Sigmoid colon (tissue), 7 donors: ENCODE results near the gene CLK4. TPM values are rescaled to one million over a fixed set of nuclear protein-coding genes. Genes with fewer than 3 reads are reported as not detected.

Experiments
- DNase-seq: peaks from one replicate; pipeline ENCODE4 v3.0.0-alpha.2; 2019
- H3K27ac ChIP-seq, 4 donors: fragments of 200-600 bp; sonication (generic); one replicate each; pipeline ENCODE4 v1.5.1; 2016 to 2019; ENCODE audit warnings: mild to moderate bottlenecking in 1 of 4
- H3K27me3 ChIP-seq, 3 donors: fragments of 200-600 bp; sonication (generic); one replicate each; pipeline ENCODE4 v1.5.1; 2019; ENCODE audit warnings: mild to moderate bottlenecking in 1 of 3
- H3K36me3 ChIP-seq, 4 donors: fragments of 200-600 bp; sonication (generic); one replicate each; pipeline ENCODE4 v1.5.1; 2016 to 2019
- H3K4me1 ChIP-seq, 4 donors: fragments of 200-600 bp; sonication (generic); one replicate each; pipeline ENCODE4 v1.5.1; 2017 to 2019
- H3K4me3 ChIP-seq, 4 donors: fragments of 200-600 bp; sonication (generic); one replicate each; pipeline ENCODE4 v1.5.1; 2017 to 2019; ENCODE audit warnings: mild to moderate bottlenecking in 2 of 4, moderate library complexity in 1 of 4
- H3K9me3 ChIP-seq, 4 donors: fragments of 200-600 bp in 3 of 4; sonication (generic) in 3 of 4; one replicate each; pipeline versions ENCODE4 v1.5.1 to v1.6.1; 2013 to 2019
- CTCF ChIP-seq, 4 experiments: fragments of 450-650 bp in 3 of 4; fragments of 200-600 bp in 1 of 4; IDR thresholded peaks; one replicate each; pipeline ENCODE4 v1.5.1; 2016 to 2019; ENCODE audit warnings: antibody characterized with exemption in 4 of 4, mild to moderate bottlenecking in 3 of 4, moderate library complexity in 2 of 4
- EP300 ChIP-seq, 4 donors: sonication (generic); formaldehyde crosslinking; IDR thresholded peaks; one replicate each; pipeline ENCODE4 v1.6.1; 2017; ENCODE audit warnings: antibody characterized with exemption in 4 of 4
- POLR2A ChIP-seq, 2 donors: fragments of 450-650 bp; IDR thresholded peaks; one replicate each; pipeline ENCODE4 v1.6.1; 2016; ENCODE audit warnings: antibody characterized with exemption in 2 of 2, mild to moderate bottlenecking in 2 of 2, moderate library complexity in 2 of 2
- POLR2AphosphoS5 ChIP-seq, 4 donors: sonication (generic); formaldehyde crosslinking; IDR thresholded peaks; one replicate each; pipeline ENCODE4 v1.6.1; 2017; ENCODE audit warnings: antibody characterized with exemption in 4 of 4
- WGBS, 2 donors: extraction: QIAGEN DNeasy Blood & Tissue Kit; methylation state at CpG; one replicate each; pipeline ENCODE4 v1.1.7; 2013; 5-methylcytosine and 5-hydroxymethylcytosine counted together
- intact Hi-C: fragments of 100-400 bp; cut with DNase I; formaldehyde crosslinking; loops from one replicate; pipeline ENCODE4 v1.15.1; 2023
- polyA plus RNA-seq, 3 donors: library from polyadenylated mRNA; stranded (reverse); fragments of 200-250 nt; gene quantifications; one replicate each; pipeline ENCODE4 v1.2.3, GENCODE V29; 2013
- total RNA-seq, 4 donors: library from RNA; depleted of rRNA; stranded (reverse); fragments of >200 nt; gene quantifications; one replicate each; pipeline ENCODE4 v1.1.0, GENCODE V29; 2016
- donor health status: healthy with polysubstance abuse.
- donor health status: Bipolar disorder and iron deficiency.
- donor health status: healthy.

The CLK4 gene
- total and polyA plus RNA-seq, 7 donors, result 5.3 to 51.8 (median 31.8) TPM

GRCh38 chr5:178605788-178606187 lies 21.1 kb downstream of the CLK4 start:
- no peaks in the 10 kb centered on the region for H3K27me3 ChIP-seq
- DNase-seq, result no peak
- H3K27ac ChIP-seq, result peak overlapping the region in 3 of 4 donors; percentile 1 to 18 (median 10)
- H3K9me3 ChIP-seq, result no peaks in the 10 kb centered on the region
- peaks cover 15 to 89% (median 37%) of the 10 kb centered on the region in 4 donors for H3K36me3 ChIP-seq
- H3K4me1 ChIP-seq, result peaks cover 0 to 30% (median 19%) of the 10 kb centered on the region in 4 donors
- no peak for TF ChIP-seq POLR2AphosphoS5 (IDR thresholded peaks at IDR 0.05)
- no peak for TF ChIP-seq POLR2A (IDR thresholded peaks at IDR 0.05)
- no peak for TF ChIP-seq EP300 (IDR thresholded peaks at IDR 0.05)
- no peak for TF ChIP-seq CTCF (IDR thresholded peaks at IDR 0.05)
- intact Hi-C loops, result loop anchor here (10.0 kb wide), 1 partner anchor 471 kb away; the partner anchor contains the start of gene RMND5B
- whole genome bisulfite sequencing, 2 donors, result 88 to 93% methylated on average over 3 of the region's 3 CpGs
- H3K4me3 ChIP-seq, result no peak overlapping the region

GRCh38 chr5:178602752-178603151 lies 24.1 kb downstream of the CLK4 start:
- H3K4me1 ChIP-seq, result peaks cover 0 to 30% (median 19%) of the 10 kb centered on the region in 4 donors
- H3K9me3 ChIP-seq, result no peaks in the 10 kb centered on the region
- TF ChIP-seq CTCF (IDR thresholded peaks at IDR 0.05) (no peak), POLR2AphosphoS5 (IDR thresholded peaks at IDR 0.05) (peak in 2 of 4 donors; percentile 11 to 45)
- intact Hi-C loops, result loop anchor here (10.0 kb wide), 1 partner anchor 468 kb away; the partner anchor contains the start of gene RMND5B
- WGBS, 2 donors, result 84 to 85% methylated on average over 2 of the region's 2 CpGs
- no peaks in the 10 kb centered on the region for H3K27me3 ChIP-seq
- peaks cover 10 to 73% (median 25%) of the 10 kb centered on the region in 4 donors for H3K36me3 ChIP-seq
- no peak overlapping the region for H3K4me3 ChIP-seq
- H3K27ac ChIP-seq, result peak overlapping the region; percentile 17 to 62 (median 56)
- DNase-seq, result no peak

- H3K27me3 ChIP-seq, result no peaks in the 10 kb centered on the region
- no peak for DNase-seq
- 95 to 97% methylated on average over 2 of the region's 2 CpGs for WGBS, 2 donors
These were observed 31.1 kb downstream of the CLK4 start for GRCh38 chr5:178595750-178596149.

GRCh38 chr5:178595150-178595549 lies 31.7 kb downstream of the CLK4 start:
- TF ChIP-seq POLR2AphosphoS5 (IDR thresholded peaks at IDR 0.05) (no peak), EP300 (IDR thresholded peaks at IDR 0.05) (no peak)
- Histone ChIP-seq H3K4me1 (peaks cover 0 to 15% (median 11%) of the 10 kb centered on the region in 4 donors), H3K4me3 (no peak overlapping the region), H3K27me3 (no peaks in the 10 kb centered on the region), H3K36me3 (peaks cover 0 to 39% (median 0%) of the 10 kb centered on the region in 4 donors), H3K9me3 (peaks cover 0 to 12% (median 5%) of the 10 kb centered on the region in 4 donors), H3K27ac (no peak overlapping the region)
- intact Hi-C loops, result no loop called here
- no peak for DNase-seq

More at GRCh38 chr5:178595750-178596149, 31.1 kb downstream of the CLK4 start:
- Histone ChIP-seq H3K36me3 (peaks cover 0 to 44% (median 0%) of the 10 kb centered on the region in 4 donors), H3K4me1 (peaks cover 0 to 9% (median 5%) of the 10 kb centered on the region in 4 donors), H3K9me3 (peaks cover 0 to 12% (median 5%) of the 10 kb centered on the region in 4 donors), H3K27ac (no peak overlapping the region), H3K4me3 (no peak overlapping the region)
- intact Hi-C loops, result no loop called here
- TF ChIP-seq POLR2A (IDR thresholded peaks at IDR 0.05) (no peak), POLR2AphosphoS5 (IDR thresholded peaks at IDR 0.05) (no peak), CTCF (IDR thresholded peaks at IDR 0.05) (no peak)

DNA sequence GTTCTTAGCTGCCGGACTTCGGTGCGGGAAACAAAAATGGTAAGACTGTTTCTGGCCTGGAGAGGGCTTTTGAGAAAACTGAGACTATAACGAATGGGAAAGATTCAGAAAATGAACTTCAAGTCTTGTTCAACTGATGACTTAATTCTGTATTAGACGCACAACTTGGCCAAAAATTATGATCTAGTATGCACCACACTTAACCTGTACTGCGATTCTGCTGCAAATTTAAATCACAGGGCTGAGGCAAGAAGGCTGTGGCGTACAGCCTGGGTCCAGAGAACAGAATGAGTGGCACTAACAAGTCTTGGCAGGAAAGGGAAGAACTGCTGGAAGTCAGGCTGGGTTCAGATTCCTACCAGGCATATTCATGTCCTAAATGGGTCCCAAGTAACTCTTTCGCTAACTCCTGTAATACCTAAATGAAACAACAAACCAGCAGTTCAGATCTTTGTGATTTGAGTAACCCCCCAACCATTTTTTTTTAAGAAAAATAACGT lies 35.9 kb downstream of the CLK4 start:
- TF ChIP-seq POLR2AphosphoS5 (IDR thresholded peaks at IDR 0.05), result no peak
- TF ChIP-seq EP300 (IDR thresholded peaks at IDR 0.05), result no peak
- no peak for TF ChIP-seq CTCF (IDR thresholded peaks at IDR 0.05)
- no peak for TF ChIP-seq POLR2A (IDR thresholded peaks at IDR 0.05)
- H3K9me3 ChIP-seq, result peaks cover 0 to 12% (median 5%) of the 10 kb centered on the region in 4 donors
- intact Hi-C loops, result loop anchor here (1.0 to 2.0 kb wide), 2 partner anchors 311 to 358 kb away; partner anchors contain the start of gene PHYKPL
- H3K4me3 ChIP-seq, result peak overlapping the region in 2 of 4 donors; percentile 52 to 60
- peaks cover 0 to 27% (median 21%) of the 10 kb centered on the region in 4 donors for H3K4me1 ChIP-seq
- H3K36me3 ChIP-seq, result peaks cover 0 to 20% (median 0%) of the 10 kb centered on the region in 4 donors
- WGBS, 2 donors, result 39 to 41% methylated on average over 9 of the region's 9 CpGs
- H3K27ac ChIP-seq, result peak overlapping the region in 3 of 4 donors; percentile 0 to 56 (median 55)
- DNase-seq, result no peak
- peaks cover 3 to 23% (median 20%) of the 10 kb centered on the region in 3 donors for H3K27me3 ChIP-seq
